ENCODE results near the gene ENPP3.

GRCh38 chr6:131663578-131664165, 26.6 kb downstream of the ENPP3 start:
- no peak for TF ChIP-seq TAF1 (IDR thresholded peaks at IDR 0.05; ENCODE audit: borderline replicate concordance, insufficient read depth, low read length)
- TF ChIP-seq REST (IDR thresholded peaks at IDR 0.05; ENCODE audit: insufficient read depth in 1 of 2, low read depth in 2 of 2, low read length in 2 of 2), result no peak
- no peak for TF ChIP-seq POLR2AphosphoS5 (IDR thresholded peaks at IDR 0.05; ENCODE audit: low read depth, low read length)
